CD4-positive, alpha-beta T cell treated with Interleukin-4 for 1 hour (primary cell): Measurements from ENCODE around the gene MAP3K2.
A peak's percentile ranks its signal among the peaks of the same experiment; 100 is the strongest.

Experiments
- DNase-seq, 2 donors: peaks; one replicate each; pipeline ENCODE4 v3.0.0-alpha.2; 2020 to 2022

Gene MAP3K2

GRCh38 chr2:127347734-127348392 is 39.9 kb downstream of the MAP3K2 start:
- DNase-seq, result no peak

- no peak for DNase-seq
These were observed 40.8 kb downstream of the MAP3K2 start for GRCh38 chr2:127347015-127347414.

- DNase-seq, result no peak
These were observed 44.5 kb downstream of the MAP3K2 start for GRCh38 chr2:127343277-127343676.

- no peak for DNase-seq
These were observed 45.7 kb downstream of the MAP3K2 start for GRCh38 chr2:127342101-127342500.

GRCh38 chr2:127332335-127332734 is 55.4 kb downstream of the MAP3K2 start:
- DNase-seq, result no peak

- no peak for DNase-seq
These were observed 57.0 kb downstream of the MAP3K2 start for GRCh38 chr2:127330753-127331152.

- no peak for DNase-seq
These were observed 61.4 kb downstream of the MAP3K2 start for GRCh38 chr2:127326289-127326945.

- DNase-seq, result no peak
These were observed 63.1 kb downstream of the MAP3K2 start for GRCh38 chr2:127324635-127325034.

GRCh38 chr2:127321303-127321702 is 66.5 kb downstream of the MAP3K2 start:
- no peak for DNase-seq

- DNase-seq, result no peak
These were observed 67.0 kb downstream of the MAP3K2 start for GRCh38 chr2:127320586-127321275.

GRCh38 chr2:127320067-127320466 is 67.7 kb downstream of the MAP3K2 start:
- no peak for DNase-seq

GRCh38 chr2:127314193-127314988 is 73.4 kb downstream of the MAP3K2 start:
- no peak for DNase-seq

GRCh38 chr2:127313406-127313805 is 74.4 kb downstream of the MAP3K2 start:
- DNase-seq, result peak in 1 of 2 donors; percentile 47

GRCh38 chr2:127310980-127311379 is 76.8 kb downstream of the MAP3K2 start:
- DNase-seq, result no peak

GRCh38 chr2:127309468-127309867 is 78.3 kb downstream of the MAP3K2 start:
- no peak for DNase-seq

GRCh38 chr2:127308586-127309138 is 79.1 kb downstream of the MAP3K2 start:
- no peak for DNase-seq

- DNase-seq, result no peak
These were observed 81.7 kb downstream of the MAP3K2 start for GRCh38 chr2:127305990-127306585.

GRCh38 chr2:127302168-127302567 is 85.6 kb downstream of the MAP3K2 start:
- no peak for DNase-seq

- DNase-seq, result peak; percentile 79 to 80
These were observed 93.8 kb downstream of the MAP3K2 start, which contains the start of gene ERCC3 for GRCh38 chr2:127293748-127294562. ERCC3 (minus strand) TSS chr2:127294144; CDS start chr2:127294081, 63 bp downstream.

- no peak for DNase-seq
These were observed 94.4 kb downstream of the MAP3K2 start for GRCh38 chr2:127293386-127293747.

GRCh38 chr2:127288274-127288673 is 99.5 kb downstream of the MAP3K2 start:
- no peak for DNase-seq

- DNase-seq, result no peak
These were observed 104.5 kb downstream of the MAP3K2 start for GRCh38 chr2:127283275-127283674.
